Stimulated activated CD4-positive, alpha-beta T cell treated with anti-CD3 and anti-CD28 coated beads, Interleukin-1b, Interleukin-23, amount 100 ng/mL, for 24 hours (primary cell): ENCODE data around the gene FDXR.
"Not testable (repeated sequence)": the region's sequence is repeated elsewhere in the genome, so short reads cannot be mapped to it uniquely, and the experiment has no call there.

Experiments used
- DNase-seq, 4 experiments: peaks; one replicate each; pipeline ENCODE4 v3.0.0-alpha.2; 2020; ENCODE audit warnings: low read depth in 4 of 4, low spot score in 1 of 4

FDXR gene

GRCh38 chr17:74872313-74873036, at the start of gene FDXR:
TSS of gene FDXR (minus strand) at chr17:74872994. CDS start at chr17:74872944, 50 bp downstream.
- DNase-seq = no peak

GRCh38 chr17:74922172-74922571, 49.4 kb upstream of the FDXR start:
- DNase-seq = no peak

- DNase-seq = no peak
Measured at GRCh38 chr17:74921769-74922168, 49.0 kb upstream of the FDXR start.

GRCh38 chr17:74921026-74921681, 48.4 kb upstream of the FDXR start:
- no peak for DNase-seq

GRCh38 chr17:74920642-74921025, 47.8 kb upstream of the FDXR start:
- no peak for DNase-seq

GRCh38 chr17:74920306-74920620, 47.5 kb upstream of the FDXR start:
- DNase-seq = no peak

- no peak for DNase-seq
Measured at GRCh38 chr17:74919440-74920305, 46.9 kb upstream of the FDXR start.

- no peak for DNase-seq
Measured at GRCh38 chr17:74918906-74919305, 46.1 kb upstream of the FDXR start.

GRCh38 chr17:74917430-74917829, 44.6 kb upstream of the FDXR start:
- no peak for DNase-seq

- no peak for DNase-seq
Measured at GRCh38 chr17:74916851-74917199, 44.0 kb upstream of the FDXR start.

- no peak for DNase-seq
Measured at GRCh38 chr17:74916136-74916850, 43.5 kb upstream of the FDXR start.

- not testable (repeated sequence) for DNase-seq
Measured at GRCh38 chr17:74911423-74911822, 38.6 kb upstream of the FDXR start.

- not testable (repeated sequence) for DNase-seq
Measured at GRCh38 chr17:74909097-74909496, 36.3 kb upstream of the FDXR start.

- no peak for DNase-seq
Measured at GRCh38 chr17:74907012-74907411, 34.2 kb upstream of the FDXR start.

GRCh38 chr17:74906214-74906793, 33.5 kb upstream of the FDXR start:
- not testable (repeated sequence) for DNase-seq

- DNase-seq = no peak
Measured at GRCh38 chr17:74904687-74905409, 32.1 kb upstream of the FDXR start.

GRCh38 chr17:74903671-74904070, 30.9 kb upstream of the FDXR start:
- no peak for DNase-seq

- no peak for DNase-seq
Measured at GRCh38 chr17:74903034-74903433, 30.2 kb upstream of the FDXR start.

GRCh38 chr17:74901353-74902135, 28.8 kb upstream of the FDXR start:
- DNase-seq = no peak

- DNase-seq = no peak
Measured at GRCh38 chr17:74900208-74900607, 27.4 kb upstream of the FDXR start.
